Gastrocnemius medialis (tissue), 4 donors: ENCODE results near the gene DNPEP. TPM values are rescaled to one million over a fixed set of nuclear protein-coding genes. Genes with fewer than 3 reads are reported as not detected.

Source experiments
- ATAC-seq, 2 donors: fragments of 150-250 bp; one replicate each; pipeline ENCODE4 v1.9.1; 2016
- DNase-seq, 2 donors: peaks; one replicate each; pipeline ENCODE4 v3.0.0-alpha.2; 2019
- H3K27ac ChIP-seq, 4 donors: fragments of 200-600 bp; sonication (generic); 1 replicate in 1 of 4; 2 replicates in 3 of 4; pipeline ENCODE4 v1.5.1; 2016 to 2018; ENCODE audit warnings: mild to moderate bottlenecking in 2 of 4, moderate library complexity in 1 of 4
- H3K27me3 ChIP-seq, 3 donors: fragments of 200-600 bp; sonication (generic) in 2 of 3; 1 replicate in 1 of 3; 2 replicates in 2 of 3; pipeline versions ENCODE4 v1.5.1 to v1.6.0; 2016 to 2019; ENCODE audit warnings: mild to moderate bottlenecking in 1 of 3, moderate library complexity in 1 of 3
- H3K36me3 ChIP-seq, 2 donors: fragments of 200-600 bp; sonication (generic) in 1 of 2; one replicate each; pipeline ENCODE4 v1.5.1; 2017 to 2018
- H3K4me1 ChIP-seq, 2 donors: fragments of 200-600 bp; sonication (generic) in 1 of 2; one replicate each; pipeline ENCODE4 v1.5.1; 2016 to 2017; ENCODE audit warnings: mild to moderate bottlenecking in 2 of 2
- H3K4me3 ChIP-seq, 4 donors: fragments of 200-600 bp; sonication (generic) in 3 of 4; 1 replicate in 1 of 4; 2 replicates in 3 of 4; pipeline ENCODE4 v1.5.1; 2016 to 2019; ENCODE audit warnings: mild to moderate bottlenecking in 2 of 4
- H3K9me3 ChIP-seq, 3 donors: fragments of 200-600 bp; sonication (generic) in 2 of 3; 1 replicate in 1 of 3; 2 replicates in 2 of 3; pipeline ENCODE4 v1.5.1; 2016 to 2019
- POLR2A ChIP-seq, 2 donors: fragments of 450-650 bp; IDR thresholded peaks; one replicate each; pipeline ENCODE4 v1.6.1; 2017; ENCODE audit warnings: antibody characterized with exemption in 2 of 2, mild to moderate bottlenecking in 2 of 2, moderate library complexity in 2 of 2
- in situ Hi-C, 4 donors: fragments of 200-750 bp; cut with MboI; loops; one replicate each; pipeline versions ENCODE4 v1.15.0 to v1.8.0; 2017; ENCODE audit warnings: low sequenced_read_pairs in 4 of 4
- intact Hi-C: fragments of 100-400 bp; cut with DNase I; formaldehyde crosslinking; loops from one replicate; pipeline ENCODE4 v1.15.1; 2023; ENCODE audit warnings: low total_unique reads
- total RNA-seq, 4 donors: library from RNA; depleted of rRNA; stranded (reverse); fragments of >200 nt; gene quantifications; one replicate each; pipeline versions ENCODE4 v1.1.0 to v1.2.3, GENCODE V29; 2016
- TF ChIP-seq, protein P1 (sequence below), 5 experiments: fragments of 450-650 bp in 3 of 5; fragments of 200-600 bp in 2 of 5; sonication (generic) in 2 of 5; IDR thresholded peaks in 4 of 5; conservative IDR thresholded peaks in 1 of 5; 1 replicate in 4 of 5; 2 replicates in 1 of 5; pipeline ENCODE4 v1.5.1; 2016 to 2019; ENCODE audit warnings: antibody characterized with exemption in 5 of 5, mild to moderate bottlenecking in 3 of 5, moderate library complexity in 3 of 5

DNPEP gene
- total RNA-seq, 4 donors from 2014 or later = 56.0 to 147 (median 65.3) TPM

- Histone ChIP-seq H3K9me3 (no peaks in the 10 kb centered on the region), H3K27ac (peak overlapping the region; percentile 92 to 99 (median 98)), H3K27me3 (no peaks in the 10 kb centered on the region), H3K4me1 (peaks cover 25 to 57% of the 10 kb centered on the region in 2 donors), H3K36me3 (no peaks in the 10 kb centered on the region), H3K4me3 (no peak overlapping the region)
- in situ Hi-C loops (loop anchor here in 2 of 4 donors (10.0 kb wide), 1 partner anchor 48 kb away; no protein-coding TSS in a partner anchor), intact Hi-C loops (no loop called here)
- TF ChIP-seq, protein P1, sequence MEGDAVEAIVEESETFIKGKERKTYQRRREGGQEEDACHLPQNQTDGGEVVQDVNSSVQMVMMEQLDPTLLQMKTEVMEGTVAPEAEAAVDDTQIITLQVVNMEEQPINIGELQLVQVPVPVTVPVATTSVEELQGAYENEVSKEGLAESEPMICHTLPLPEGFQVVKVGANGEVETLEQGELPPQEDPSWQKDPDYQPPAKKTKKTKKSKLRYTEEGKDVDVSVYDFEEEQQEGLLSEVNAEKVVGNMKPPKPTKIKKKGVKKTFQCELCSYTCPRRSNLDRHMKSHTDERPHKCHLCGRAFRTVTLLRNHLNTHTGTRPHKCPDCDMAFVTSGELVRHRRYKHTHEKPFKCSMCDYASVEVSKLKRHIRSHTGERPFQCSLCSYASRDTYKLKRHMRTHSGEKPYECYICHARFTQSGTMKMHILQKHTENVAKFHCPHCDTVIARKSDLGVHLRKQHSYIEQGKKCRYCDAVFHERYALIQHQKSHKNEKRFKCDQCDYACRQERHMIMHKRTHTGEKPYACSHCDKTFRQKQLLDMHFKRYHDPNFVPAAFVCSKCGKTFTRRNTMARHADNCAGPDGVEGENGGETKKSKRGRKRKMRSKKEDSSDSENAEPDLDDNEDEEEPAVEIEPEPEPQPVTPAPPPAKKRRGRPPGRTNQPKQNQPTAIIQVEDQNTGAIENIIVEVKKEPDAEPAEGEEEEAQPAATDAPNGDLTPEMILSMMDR (IDR thresholded peaks at IDR 0.05 in 4 of 5, conservative IDR thresholded peaks at IDR 0.05 in 1 of 5) = no peak
- peak in 1 of 2 donors; percentile 7 for TF ChIP-seq POLR2A (IDR thresholded peaks at IDR 0.05)
- ATAC-seq (peak; percentile 43 to 55), DNase-seq (peak; percentile 84 to 92)
These were observed 19.1 kb upstream of the DNPEP start for GRCh38 chr2:219406861-219407230.

DNA sequence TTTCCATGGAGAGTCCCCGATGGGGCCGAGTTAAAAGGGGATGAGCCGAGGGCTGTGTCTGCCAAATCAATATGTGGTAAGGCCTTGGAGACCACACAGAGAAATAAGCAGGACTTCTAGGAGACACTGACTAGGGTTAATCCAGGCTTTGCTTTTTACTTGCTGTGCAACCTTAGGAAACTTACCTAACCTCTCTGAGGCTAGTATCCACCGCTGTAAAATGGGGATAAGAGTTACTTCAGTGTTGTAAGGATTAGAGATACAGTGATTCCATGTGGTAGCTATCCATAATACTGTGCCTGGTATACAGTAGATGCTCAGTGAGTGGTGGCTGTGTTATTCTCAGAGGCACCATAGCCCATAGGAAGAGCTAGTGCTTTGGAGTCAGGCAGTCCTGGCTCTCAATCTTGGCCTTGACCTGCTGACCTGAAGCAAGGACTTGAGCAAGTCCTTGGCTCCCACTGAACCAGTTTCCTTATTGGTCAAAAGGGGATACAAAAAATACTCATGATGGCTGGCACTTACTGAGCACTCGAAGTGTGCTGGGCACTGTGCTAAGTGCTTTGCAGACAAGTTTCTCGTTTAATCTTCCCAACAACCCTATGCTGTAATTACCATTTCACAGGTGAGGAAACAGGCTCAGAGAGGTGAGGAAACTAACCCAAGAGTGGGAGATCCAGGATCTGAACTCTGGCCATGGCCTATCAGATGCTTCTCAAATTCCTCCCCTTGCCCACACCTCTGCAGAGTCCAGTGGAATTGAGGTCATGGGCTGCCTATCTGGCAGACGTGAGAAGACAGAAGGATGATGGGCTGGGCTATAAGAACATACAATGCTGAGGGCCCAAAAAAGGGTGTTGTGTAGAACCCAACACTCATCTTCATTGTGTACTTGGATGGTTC is 18.5 kb upstream of the DNPEP start:
- intact Hi-C loops = loop anchor here (1.0 kb wide), 3 partner anchors 12 to 47 kb away; partner anchors contain the start of genes DES and SPEG
- in situ Hi-C loops = loop anchor here in 2 of 4 donors (10.0 kb wide), 1 partner anchor 49 kb away; no protein-coding TSS in a partner anchor
- Histone ChIP-seq H3K27me3 (no peaks in the 10 kb centered on the region), H3K36me3 (no peaks in the 10 kb centered on the region), H3K27ac (peak overlapping the region; percentile 92 to 99 (median 98)), H3K4me3 (no peak overlapping the region), H3K9me3 (no peaks in the 10 kb centered on the region), H3K4me1 (peaks cover 25 to 62% of the 10 kb centered on the region in 2 donors)
- TF ChIP-seq, protein P1 (IDR thresholded peaks at IDR 0.05 in 4 of 5, conservative IDR thresholded peaks at IDR 0.05 in 1 of 5) = no peak
- no peak for TF ChIP-seq POLR2A (IDR thresholded peaks at IDR 0.05)
- DNase-seq (peak in 1 of 2 donors; percentile 79), ATAC-seq (peak; percentile 29 to 32)

DNA sequence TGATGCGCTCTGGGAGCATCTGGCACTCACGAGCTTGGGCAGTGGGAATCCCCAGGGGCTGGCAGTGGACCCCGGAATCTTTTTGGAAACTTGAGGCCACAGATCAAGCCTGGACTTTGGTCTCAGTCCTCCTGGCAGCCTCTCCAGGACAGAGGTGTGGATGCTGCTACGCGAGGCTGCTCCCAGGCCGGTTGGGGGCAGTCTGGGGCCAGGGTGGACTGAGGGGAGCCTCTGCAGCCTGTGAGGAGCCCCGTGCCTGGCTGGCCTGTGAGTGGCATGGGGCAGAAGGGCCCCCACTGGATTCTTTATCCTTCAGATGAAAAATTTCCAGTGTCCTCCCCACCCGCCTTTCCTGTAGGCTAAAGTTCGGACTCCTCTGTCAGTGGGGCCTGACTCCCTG is 17.7 kb upstream of the DNPEP start:
- H3K9me3 ChIP-seq = no peaks in the 10 kb centered on the region
- peaks cover 25 to 68% of the 10 kb centered on the region in 2 donors for H3K4me1 ChIP-seq
- H3K4me3 ChIP-seq = no peak overlapping the region
- no peaks in the 10 kb centered on the region for H3K27me3 ChIP-seq
- peak; percentile 79 to 91 for DNase-seq
- ATAC-seq = peak; percentile 35 to 49
- H3K27ac ChIP-seq = peak overlapping the region; percentile 92 to 99 (median 98)
- in situ Hi-C loops = loop anchor here in 2 of 4 donors (10.0 kb wide), 1 partner anchor 49 kb away; no protein-coding TSS in a partner anchor
- TF ChIP-seq, protein P1 (IDR thresholded peaks at IDR 0.05 in 4 of 5, conservative IDR thresholded peaks at IDR 0.05 in 1 of 5) = peak; percentile 26 to 63 (median 48)
- no peak for TF ChIP-seq POLR2A (IDR thresholded peaks at IDR 0.05)
- no peaks in the 10 kb centered on the region for H3K36me3 ChIP-seq
- intact Hi-C loops = loop anchor here (1.0 kb wide), 3 partner anchors 13 to 48 kb away; partner anchors contain the start of genes DES and SPEG

GRCh38 chr2:219404954-219405353 is 17.2 kb upstream of the DNPEP start:
- H3K9me3 ChIP-seq = no peaks in the 10 kb centered on the region
- in situ Hi-C loops = loop anchor here (5.0 to 10.0 kb wide), 3 partner anchors 50 to 127 kb away; no protein-coding TSS in a partner anchor
- H3K27me3 ChIP-seq = no peaks in the 10 kb centered on the region
- DNase-seq = peak; percentile 90 to 96
- intact Hi-C loops = loop anchor here (1.0 to 5.0 kb wide), 5 partner anchors 13 to 237 kb away; partner anchors contain the start of genes DES, GMPPA and SPEG
- peak; percentile 57 to 58 for ATAC-seq
- H3K36me3 ChIP-seq = no peaks in the 10 kb centered on the region
- H3K4me1 ChIP-seq = peaks cover 30 to 73% of the 10 kb centered on the region in 2 donors
- H3K27ac ChIP-seq = peak overlapping the region; percentile 92 to 99 (median 98)
- TF ChIP-seq, protein P1 (IDR thresholded peaks at IDR 0.05 in 4 of 5, conservative IDR thresholded peaks at IDR 0.05 in 1 of 5) = no peak
- TF ChIP-seq POLR2A (IDR thresholded peaks at IDR 0.05) = peak; percentile 92 to 93
- peak overlapping the region; percentile 27 to 52 (median 42) for H3K4me3 ChIP-seq
